Measurements from ENCODE around the gene REPS2.

- TF ChIP-seq, protein P1, sequence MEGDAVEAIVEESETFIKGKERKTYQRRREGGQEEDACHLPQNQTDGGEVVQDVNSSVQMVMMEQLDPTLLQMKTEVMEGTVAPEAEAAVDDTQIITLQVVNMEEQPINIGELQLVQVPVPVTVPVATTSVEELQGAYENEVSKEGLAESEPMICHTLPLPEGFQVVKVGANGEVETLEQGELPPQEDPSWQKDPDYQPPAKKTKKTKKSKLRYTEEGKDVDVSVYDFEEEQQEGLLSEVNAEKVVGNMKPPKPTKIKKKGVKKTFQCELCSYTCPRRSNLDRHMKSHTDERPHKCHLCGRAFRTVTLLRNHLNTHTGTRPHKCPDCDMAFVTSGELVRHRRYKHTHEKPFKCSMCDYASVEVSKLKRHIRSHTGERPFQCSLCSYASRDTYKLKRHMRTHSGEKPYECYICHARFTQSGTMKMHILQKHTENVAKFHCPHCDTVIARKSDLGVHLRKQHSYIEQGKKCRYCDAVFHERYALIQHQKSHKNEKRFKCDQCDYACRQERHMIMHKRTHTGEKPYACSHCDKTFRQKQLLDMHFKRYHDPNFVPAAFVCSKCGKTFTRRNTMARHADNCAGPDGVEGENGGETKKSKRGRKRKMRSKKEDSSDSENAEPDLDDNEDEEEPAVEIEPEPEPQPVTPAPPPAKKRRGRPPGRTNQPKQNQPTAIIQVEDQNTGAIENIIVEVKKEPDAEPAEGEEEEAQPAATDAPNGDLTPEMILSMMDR (conservative IDR thresholded peaks at IDR 0.05 in 1 of 2, IDR thresholded peaks at IDR 0.05 in 1 of 2; ENCODE audit: extremely low read depth in 1 of 2, insufficient read depth in 1 of 2, low read depth in 1 of 2, low read length in 2 of 2): no peak
- TF ChIP-seq EZH2 (IDR thresholded peaks at IDR 0.05; ENCODE audit: borderline replicate concordance, low read length): no peak
Observed at GRCh38 chrX:16970977-16971376, 24.5 kb downstream of the REPS2 start.

All from mammary epithelial cell (primary cell).